ENCODE measurements around the gene DNAH2. TPM values are rescaled to one million over a fixed set of nuclear protein-coding genes. Genes with fewer than 3 reads are reported as not detected.

Gene DNAH2
- total RNA-seq, 1 donor: under 0.01 TPM

DNA sequence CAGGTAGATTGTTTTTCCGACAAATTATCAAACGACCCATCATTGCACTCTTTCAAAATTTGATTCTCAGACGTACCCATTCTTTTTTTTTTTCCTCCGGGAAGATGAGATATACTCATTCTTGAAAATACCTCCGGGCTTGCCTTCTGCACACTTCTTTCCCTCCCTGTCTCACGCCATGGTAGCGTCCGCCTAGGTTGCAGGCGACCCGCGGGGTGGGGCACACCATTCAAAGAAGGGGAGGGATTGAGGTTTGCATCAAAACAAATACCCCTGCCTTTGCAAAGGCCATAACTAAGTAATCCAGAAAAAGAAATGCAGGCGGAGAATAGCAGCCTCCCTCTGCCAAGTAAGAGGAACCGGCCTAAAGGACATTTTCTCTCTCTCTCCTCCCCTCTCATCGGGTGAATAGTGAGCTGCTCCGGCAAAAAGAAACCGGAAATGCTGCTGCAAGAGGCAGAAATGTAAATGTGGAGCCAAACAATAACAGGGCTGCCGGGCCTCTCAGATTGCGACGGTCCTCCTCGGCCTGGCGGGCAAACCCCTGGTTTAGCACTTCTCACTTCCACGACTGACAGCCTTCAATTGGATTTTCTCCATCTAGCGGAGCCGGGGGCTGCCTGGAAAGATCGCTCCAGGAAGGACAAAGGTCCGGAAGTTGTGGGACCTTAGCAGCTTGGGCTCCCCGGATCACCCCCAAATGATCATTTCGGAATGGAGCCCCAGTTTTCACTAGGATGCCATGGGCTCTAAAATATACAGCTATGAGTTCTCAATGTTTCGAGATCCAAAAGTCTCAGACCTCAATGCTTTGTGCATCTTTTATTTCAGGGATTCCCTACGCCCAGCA lies 31.1 kb upstream of the DNAH2 start:
- Histone ChIP-seq H3K27ac (ENCODE audit: low read depth, low read length) (peak overlapping the region; percentile 100), H3K4me1 (ENCODE audit: insufficient read depth, low read length) (peaks cover 31% of the 10 kb centered on the region), H4K20me1 (ENCODE audit: insufficient read depth, low read length) (no peaks in the 10 kb centered on the region), H3K4me3 (ENCODE audit: insufficient read depth, low read length) (peak overlapping the region; percentile 99), H3K4me2 (ENCODE audit: insufficient read depth, low read length) (peak overlapping the region; percentile 90), H2AFZ (ENCODE audit: low read length) (peak overlapping the region; percentile 98), H3K36me3 (ENCODE audit: insufficient read depth, low read length) (no peaks in the 10 kb centered on the region), H3K9me3 (ENCODE audit: low read depth, low read length) (no peaks in the 10 kb centered on the region), H3K27me3 (ENCODE audit: insufficient read depth, low read length) (no peaks in the 10 kb centered on the region), H3K79me2 (ENCODE audit: insufficient read depth, low read length) (peaks cover 48% of the 10 kb centered on the region)
- DNase-seq (ENCODE audit: insufficient read length, low spot score, missing footprints): peak; percentile 88
- TF ChIP-seq, protein P1, sequence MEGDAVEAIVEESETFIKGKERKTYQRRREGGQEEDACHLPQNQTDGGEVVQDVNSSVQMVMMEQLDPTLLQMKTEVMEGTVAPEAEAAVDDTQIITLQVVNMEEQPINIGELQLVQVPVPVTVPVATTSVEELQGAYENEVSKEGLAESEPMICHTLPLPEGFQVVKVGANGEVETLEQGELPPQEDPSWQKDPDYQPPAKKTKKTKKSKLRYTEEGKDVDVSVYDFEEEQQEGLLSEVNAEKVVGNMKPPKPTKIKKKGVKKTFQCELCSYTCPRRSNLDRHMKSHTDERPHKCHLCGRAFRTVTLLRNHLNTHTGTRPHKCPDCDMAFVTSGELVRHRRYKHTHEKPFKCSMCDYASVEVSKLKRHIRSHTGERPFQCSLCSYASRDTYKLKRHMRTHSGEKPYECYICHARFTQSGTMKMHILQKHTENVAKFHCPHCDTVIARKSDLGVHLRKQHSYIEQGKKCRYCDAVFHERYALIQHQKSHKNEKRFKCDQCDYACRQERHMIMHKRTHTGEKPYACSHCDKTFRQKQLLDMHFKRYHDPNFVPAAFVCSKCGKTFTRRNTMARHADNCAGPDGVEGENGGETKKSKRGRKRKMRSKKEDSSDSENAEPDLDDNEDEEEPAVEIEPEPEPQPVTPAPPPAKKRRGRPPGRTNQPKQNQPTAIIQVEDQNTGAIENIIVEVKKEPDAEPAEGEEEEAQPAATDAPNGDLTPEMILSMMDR (IDR thresholded peaks at IDR 0.05; ENCODE audit: extremely low read depth, low read depth, low read length): no peak

DNA sequence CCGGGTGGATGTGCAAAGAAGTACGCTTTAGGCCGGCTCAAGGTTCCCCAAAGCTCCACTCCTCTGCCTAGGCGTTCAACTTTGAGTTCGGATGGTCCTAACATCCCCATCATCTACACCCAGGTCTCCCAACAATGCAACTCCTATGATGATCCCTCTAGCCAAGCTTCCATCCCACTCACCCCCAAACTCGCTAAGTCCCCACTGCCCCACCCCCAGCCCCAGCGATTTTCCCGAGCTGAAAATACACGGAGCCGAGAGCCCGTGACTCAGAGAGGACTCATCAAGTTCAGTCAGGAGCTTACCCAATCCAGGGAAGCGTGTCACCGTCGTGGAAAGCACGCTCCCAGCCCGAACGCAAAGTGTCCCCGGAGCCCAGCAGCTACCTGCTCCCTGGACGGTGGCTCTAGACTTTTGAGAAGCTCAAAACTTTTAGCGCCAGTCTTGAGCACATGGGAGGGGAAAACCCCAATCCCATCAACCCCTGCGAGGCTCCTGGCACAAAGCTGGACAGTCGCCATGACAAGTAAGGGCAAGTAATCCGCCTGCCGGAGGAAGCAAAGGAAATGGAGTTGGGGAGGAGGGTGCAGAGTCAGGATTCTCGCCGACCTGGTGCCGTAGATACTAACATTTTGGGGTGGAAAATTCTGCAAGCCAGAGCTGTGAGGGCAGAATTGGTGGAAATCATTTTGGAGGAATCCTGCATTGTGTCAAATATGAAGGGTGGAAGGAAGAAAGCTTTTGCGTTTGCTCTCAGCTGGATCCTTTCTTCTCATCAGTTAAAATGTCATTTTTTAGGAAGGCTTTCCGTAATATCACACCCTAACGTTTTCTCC lies 30.3 kb upstream of the DNAH2 start, which contains the start of gene TP53:
TSS of gene TP53 (minus strand) at position 419 of the 836 bp plus-strand sequence. CDS start 10,896 bp downstream, outside the sequence.
- Histone ChIP-seq H3K4me3 (ENCODE audit: insufficient read depth, low read length) (peak within 1 kb of the TSS; percentile 99), H3K79me2 (ENCODE audit: insufficient read depth, low read length) (peaks cover 47% of the 10 kb centered on the region), H3K27ac (ENCODE audit: low read depth, low read length) (peak within 1 kb of the TSS; percentile 100), H2AFZ (ENCODE audit: low read length) (peak within 1 kb of the TSS; percentile 100), H3K36me3 (ENCODE audit: insufficient read depth, low read length) (no peaks in the 10 kb centered on the region), H3K4me2 (ENCODE audit: insufficient read depth, low read length) (peak within 1 kb of the TSS; percentile 98), H3K4me1 (ENCODE audit: insufficient read depth, low read length) (peaks cover 31% of the 10 kb centered on the region), H3K27me3 (ENCODE audit: insufficient read depth, low read length) (no peaks in the 10 kb centered on the region), H3K9me3 (ENCODE audit: low read depth, low read length) (no peaks in the 10 kb centered on the region), H4K20me1 (ENCODE audit: insufficient read depth, low read length) (no peaks in the 10 kb centered on the region)
- TF ChIP-seq, protein P1 (IDR thresholded peaks at IDR 0.05; ENCODE audit: extremely low read depth, low read depth, low read length): no peak
- no peak for DNase-seq (ENCODE audit: insufficient read length, low spot score, missing footprints)

DNA sequence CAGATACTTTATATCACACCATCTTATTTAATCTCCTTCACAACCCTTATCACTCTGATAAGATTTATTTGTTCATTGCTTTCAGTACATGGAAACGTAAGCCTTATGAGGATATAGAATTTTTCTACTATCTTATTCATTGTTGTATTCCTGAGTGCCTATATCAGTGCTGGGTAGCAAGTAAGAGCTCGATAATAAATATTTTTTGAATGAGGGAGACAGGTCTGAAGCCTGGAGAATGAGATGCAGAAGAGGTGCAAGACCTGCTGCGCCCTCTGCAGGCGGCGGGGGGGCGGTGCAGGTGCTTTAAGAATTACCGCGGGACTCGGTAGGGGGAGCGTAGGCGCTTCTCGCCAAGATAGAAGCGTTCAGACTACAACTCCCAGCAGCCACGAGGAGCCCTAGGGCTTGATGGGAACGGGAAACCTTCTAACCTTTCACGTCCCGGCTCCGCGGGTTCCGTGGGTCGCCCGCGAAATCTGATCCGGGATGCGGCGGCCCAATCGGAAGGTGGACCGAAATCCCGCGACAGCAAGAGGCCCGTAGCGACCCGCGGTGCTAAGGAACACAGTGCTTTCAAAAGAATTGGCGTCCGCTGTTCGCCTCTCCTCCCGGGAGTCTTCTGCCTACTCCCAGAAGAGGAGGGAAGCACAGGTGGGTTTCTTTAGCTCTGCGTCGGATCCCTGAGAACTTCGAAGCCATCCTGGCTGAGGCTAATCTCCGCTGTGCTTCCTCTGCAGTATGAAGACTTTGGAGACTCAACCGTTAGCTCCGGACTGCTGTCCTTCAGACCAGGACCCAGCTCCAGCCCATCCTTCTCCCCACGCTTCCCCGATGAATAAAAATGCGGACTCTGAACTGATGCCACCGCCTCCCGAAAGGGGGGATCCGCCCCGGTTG lies 29.4 kb upstream of the DNAH2 start, which contains the start of gene WRAP53:
TSS of gene WRAP53 (plus strand) at position 570 of the 900 bp plus-strand sequence. CDS start at position 742, 172 bp downstream.
- Histone ChIP-seq H3K9me3 (ENCODE audit: low read depth, low read length) (no peaks in the 10 kb centered on the region), H3K27ac (ENCODE audit: low read depth, low read length) (peak within 1 kb of the TSS; percentile 100), H3K4me3 (ENCODE audit: insufficient read depth, low read length) (peak within 1 kb of the TSS; percentile 99), H3K27me3 (ENCODE audit: insufficient read depth, low read length) (no peaks in the 10 kb centered on the region), H3K36me3 (ENCODE audit: insufficient read depth, low read length) (no peaks in the 10 kb centered on the region), H3K79me2 (ENCODE audit: insufficient read depth, low read length) (peaks cover 44% of the 10 kb centered on the region), H2AFZ (ENCODE audit: low read length) (peak within 1 kb of the TSS; percentile 100), H3K4me1 (ENCODE audit: insufficient read depth, low read length) (peaks cover 31% of the 10 kb centered on the region), H4K20me1 (ENCODE audit: insufficient read depth, low read length) (no peaks in the 10 kb centered on the region), H3K4me2 (ENCODE audit: insufficient read depth, low read length) (peak within 1 kb of the TSS; percentile 98)
- TF ChIP-seq, protein P1 (IDR thresholded peaks at IDR 0.05; ENCODE audit: extremely low read depth, low read depth, low read length): peak; percentile 99
- peak; percentile 97 for DNase-seq (ENCODE audit: insufficient read length, low spot score, missing footprints)

Measured in osteoblast (primary cell).